ENCODE data around the gene ARHGAP29.

The ARHGAP29 gene, protein sequence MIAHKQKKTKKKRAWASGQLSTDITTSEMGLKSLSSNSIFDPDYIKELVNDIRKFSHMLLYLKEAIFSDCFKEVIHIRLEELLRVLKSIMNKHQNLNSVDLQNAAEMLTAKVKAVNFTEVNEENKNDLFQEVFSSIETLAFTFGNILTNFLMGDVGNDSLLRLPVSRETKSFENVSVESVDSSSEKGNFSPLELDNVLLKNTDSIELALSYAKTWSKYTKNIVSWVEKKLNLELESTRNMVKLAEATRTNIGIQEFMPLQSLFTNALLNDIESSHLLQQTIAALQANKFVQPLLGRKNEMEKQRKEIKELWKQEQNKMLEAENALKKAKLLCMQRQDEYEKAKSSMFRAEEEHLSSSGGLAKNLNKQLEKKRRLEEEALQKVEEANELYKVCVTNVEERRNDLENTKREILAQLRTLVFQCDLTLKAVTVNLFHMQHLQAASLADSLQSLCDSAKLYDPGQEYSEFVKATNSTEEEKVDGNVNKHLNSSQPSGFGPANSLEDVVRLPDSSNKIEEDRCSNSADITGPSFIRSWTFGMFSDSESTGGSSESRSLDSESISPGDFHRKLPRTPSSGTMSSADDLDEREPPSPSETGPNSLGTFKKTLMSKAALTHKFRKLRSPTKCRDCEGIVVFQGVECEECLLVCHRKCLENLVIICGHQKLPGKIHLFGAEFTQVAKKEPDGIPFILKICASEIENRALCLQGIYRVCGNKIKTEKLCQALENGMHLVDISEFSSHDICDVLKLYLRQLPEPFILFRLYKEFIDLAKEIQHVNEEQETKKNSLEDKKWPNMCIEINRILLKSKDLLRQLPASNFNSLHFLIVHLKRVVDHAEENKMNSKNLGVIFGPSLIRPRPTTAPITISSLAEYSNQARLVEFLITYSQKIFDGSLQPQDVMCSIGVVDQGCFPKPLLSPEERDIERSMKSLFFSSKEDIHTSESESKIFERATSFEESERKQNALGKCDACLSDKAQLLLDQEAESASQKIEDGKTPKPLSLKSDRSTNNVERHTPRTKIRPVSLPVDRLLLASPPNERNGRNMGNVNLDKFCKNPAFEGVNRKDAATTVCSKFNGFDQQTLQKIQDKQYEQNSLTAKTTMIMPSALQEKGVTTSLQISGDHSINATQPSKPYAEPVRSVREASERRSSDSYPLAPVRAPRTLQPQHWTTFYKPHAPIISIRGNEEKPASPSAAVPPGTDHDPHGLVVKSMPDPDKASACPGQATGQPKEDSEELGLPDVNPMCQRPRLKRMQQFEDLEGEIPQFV

GRCh38 chr1:94237291-94238226 is at the start of gene ARHGAP29:
ARHGAP29 (minus strand) TSS chr1:94237584; CDS start chr1:94231611, 5,973 bp downstream.
- peak in 1 of 2 donors; percentile 4 for DNase-seq (ENCODE audit: low read depth in 2 of 2)

GRCh38 chr1:94286864-94287437 is 49.6 kb upstream of the ARHGAP29 start:
- no peak for DNase-seq (ENCODE audit: low read depth in 2 of 2)

DNA sequence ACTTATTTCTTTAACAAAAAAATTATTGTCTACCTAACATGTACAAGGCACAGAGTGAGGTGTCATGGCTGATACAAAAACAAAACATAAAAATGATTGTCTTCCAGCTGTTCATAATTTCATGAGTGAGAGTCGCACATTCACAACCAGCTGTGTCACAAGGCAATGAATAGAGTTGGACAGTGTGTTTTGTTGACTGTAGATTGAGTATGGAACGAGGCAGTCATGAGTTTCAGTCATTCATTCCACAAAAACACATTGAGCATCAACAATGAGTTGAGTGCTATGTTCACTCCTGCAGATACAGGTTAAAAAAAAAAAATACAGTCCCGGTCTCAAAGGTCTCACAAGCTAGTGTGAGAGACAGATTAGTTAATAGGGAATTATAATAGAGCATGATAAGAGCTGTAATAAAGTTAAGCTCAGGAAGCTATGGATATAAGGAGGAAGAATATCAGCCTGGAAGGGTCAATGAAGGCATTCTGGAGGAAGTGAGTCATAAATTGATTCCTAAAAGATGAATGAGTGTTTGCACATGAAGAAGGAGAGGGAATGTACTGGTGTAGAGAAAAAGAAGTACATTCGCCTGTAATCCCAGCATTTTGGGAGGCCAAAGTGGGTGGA is 47.8 kb upstream of the ARHGAP29 start:
- no peak for DNase-seq (ENCODE audit: low read depth in 2 of 2)

DNA sequence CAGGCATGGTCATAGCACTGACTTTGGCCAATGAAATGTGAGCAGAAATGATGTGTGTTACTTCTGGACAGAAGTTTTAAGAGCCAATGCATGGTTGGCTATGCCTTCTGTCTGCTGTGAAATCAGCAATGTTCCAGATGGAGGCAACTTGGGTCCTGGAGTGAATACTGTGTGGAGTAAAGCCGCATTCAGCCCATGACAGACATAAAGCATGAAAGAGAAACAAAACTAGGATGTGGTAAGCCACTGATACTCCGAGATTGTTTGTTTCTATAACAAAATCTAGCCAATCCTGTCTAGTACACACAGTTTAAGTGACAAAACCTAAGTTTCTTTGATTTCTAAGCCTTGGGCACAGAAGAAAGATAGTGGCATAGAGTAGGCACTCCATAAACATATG is 47.1 kb upstream of the ARHGAP29 start:
- no peak for DNase-seq (ENCODE audit: low read depth in 2 of 2)

- DNase-seq (ENCODE audit: low read depth in 2 of 2), result no peak
Measured at GRCh38 chr1:94283462-94283861, 46.1 kb upstream of the ARHGAP29 start.

- DNase-seq (ENCODE audit: low read depth in 2 of 2), result no peak
Measured at GRCh38 chr1:94282143-94282711, 44.8 kb upstream of the ARHGAP29 start.

DNA sequence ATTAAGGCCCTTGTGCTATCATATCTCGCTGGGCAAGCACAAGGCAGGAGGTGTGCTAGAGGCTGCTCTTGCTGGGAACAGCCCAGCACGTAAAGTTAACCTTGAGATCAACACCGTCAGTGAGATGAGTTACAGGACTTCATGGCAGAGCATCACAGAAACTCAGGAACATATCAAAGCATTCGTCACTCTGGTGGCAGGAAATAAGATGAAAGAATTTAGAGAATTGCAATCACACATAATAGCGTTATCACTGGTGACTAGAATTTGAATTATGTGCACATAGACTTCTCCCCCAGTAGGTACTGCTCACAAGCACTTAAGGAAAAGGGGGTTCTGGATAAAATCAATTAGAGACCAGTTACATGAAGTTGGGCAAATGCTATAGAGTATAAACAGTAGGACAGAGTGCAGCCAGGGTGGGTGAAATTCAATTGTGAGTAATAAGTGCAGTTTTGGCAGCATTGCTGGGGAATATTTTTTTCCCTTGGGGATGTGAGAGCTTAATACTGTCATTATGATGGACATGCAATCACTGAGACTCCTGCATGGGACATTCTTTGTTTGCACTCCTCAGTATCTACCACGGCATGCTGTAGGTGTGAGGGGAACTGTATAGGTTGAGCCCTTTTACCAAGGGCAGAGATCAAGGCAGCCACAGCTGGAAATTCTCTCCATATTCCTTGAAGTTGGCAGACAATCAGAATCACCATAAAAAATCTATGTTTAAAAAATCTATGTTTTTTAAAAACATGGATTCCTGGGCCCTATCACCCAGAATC is 44.2 kb upstream of the ARHGAP29 start:
- no peak for DNase-seq (ENCODE audit: low read depth in 2 of 2)

DNA sequence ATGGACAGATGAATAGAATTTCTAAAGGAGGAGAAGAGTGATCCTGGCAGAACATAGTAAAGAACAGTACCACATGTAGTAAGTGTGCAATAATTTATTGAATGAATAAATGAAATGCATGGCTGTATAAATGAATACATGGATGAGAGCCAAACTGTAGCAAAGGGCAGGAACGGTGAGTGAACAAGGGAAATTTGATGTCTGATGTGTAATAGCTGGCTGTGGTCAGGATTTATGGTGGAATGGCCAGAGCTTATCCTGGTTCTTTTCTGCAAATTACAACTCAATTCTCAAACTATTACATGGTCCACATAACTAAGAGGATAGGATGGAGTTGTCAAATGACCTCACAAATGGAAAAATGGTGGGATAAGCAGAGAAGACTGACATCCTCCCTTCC is 43.2 kb upstream of the ARHGAP29 start:
- DNase-seq (ENCODE audit: low read depth in 2 of 2), result no peak

GRCh38 chr1:94279462-94279861 is 42.1 kb upstream of the ARHGAP29 start:
- DNase-seq (ENCODE audit: low read depth in 2 of 2), result no peak

DNA sequence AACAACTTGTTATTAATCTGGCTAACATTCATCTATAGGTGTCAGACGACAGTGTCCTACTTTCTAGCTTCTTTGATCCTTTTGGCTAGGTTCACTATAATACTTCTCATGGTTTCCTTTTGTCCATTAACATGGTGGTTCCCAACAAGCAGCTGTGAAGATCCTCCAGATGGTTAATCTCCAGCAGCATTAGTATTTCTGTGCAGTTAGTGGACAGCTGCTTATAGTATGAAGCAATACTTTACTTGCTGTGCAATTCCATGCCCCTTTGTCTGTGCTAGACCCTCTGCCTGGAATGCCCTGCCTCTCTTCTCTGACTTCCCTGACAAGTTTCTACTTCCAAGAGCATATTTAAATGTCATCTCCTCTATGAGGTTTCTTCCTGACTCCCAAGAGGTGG is 41.7 kb upstream of the ARHGAP29 start:
- no peak for DNase-seq (ENCODE audit: low read depth in 2 of 2)

GRCh38 chr1:94276988-94277434 is 39.6 kb upstream of the ARHGAP29 start:
- no peak for DNase-seq (ENCODE audit: low read depth in 2 of 2)

- DNase-seq (ENCODE audit: low read depth in 2 of 2), result no peak
Measured at GRCh38 chr1:94275083-94275482, 37.7 kb upstream of the ARHGAP29 start.

DNA sequence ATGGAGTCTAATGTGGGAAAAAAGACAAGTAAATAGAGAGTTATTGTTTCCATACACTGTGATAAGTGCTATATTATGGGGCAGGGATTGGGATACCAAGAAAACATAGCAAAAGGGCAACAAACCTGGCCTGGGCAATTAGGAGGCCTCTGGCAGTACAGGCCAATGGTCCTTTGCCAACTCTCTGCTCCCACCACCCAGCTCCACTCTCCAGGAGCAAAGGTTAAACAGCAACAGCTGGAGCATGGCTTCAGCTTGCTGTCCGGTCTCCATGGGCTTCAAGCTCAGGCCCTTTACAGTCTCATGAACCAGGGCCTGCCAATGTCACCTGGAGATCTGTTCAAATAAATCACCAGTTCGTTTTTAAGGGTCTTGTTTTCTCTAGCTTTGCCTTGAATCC is 37.2 kb upstream of the ARHGAP29 start:
- DNase-seq (ENCODE audit: low read depth in 2 of 2), result no peak

GRCh38 chr1:94273111-94273510 is 35.7 kb upstream of the ARHGAP29 start:
- DNase-seq (ENCODE audit: low read depth in 2 of 2), result no peak

DNA sequence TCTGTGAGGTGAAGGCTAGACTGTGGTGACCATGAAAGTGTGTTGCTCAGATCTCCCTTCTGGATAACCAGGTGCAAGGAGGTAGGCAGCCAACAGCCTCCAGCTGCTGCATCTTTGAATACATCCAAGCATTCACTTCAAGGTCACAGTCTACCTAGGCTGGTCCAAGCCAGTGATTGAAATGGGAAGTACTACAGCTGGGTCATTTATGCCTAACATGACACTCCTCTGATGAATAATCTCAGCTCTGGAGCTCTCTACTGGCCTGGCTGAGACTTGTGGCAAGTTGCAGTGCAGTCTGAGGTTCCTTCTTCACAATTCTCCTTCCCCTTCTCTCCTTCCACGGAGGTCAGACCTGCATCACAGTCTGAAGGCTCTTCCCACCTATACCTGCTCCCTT is 35.0 kb upstream of the ARHGAP29 start:
- DNase-seq (ENCODE audit: low read depth in 2 of 2), result no peak

GRCh38 chr1:94271373-94271772 is 34.0 kb upstream of the ARHGAP29 start:
- no peak for DNase-seq (ENCODE audit: low read depth in 2 of 2)

- DNase-seq (ENCODE audit: low read depth in 2 of 2), result no peak
Measured at GRCh38 chr1:94270801-94271203, 33.4 kb upstream of the ARHGAP29 start.

- DNase-seq (ENCODE audit: low read depth in 2 of 2), result no peak
Measured at GRCh38 chr1:94269921-94270320, 32.5 kb upstream of the ARHGAP29 start.

GRCh38 chr1:94265906-94266305 is 28.5 kb upstream of the ARHGAP29 start:
- DNase-seq (ENCODE audit: low read depth in 2 of 2), result no peak
